Peyer's patch (tissue), 4 donors: ENCODE measurements around the gene CHSY3.

Experiments used
- CTCF ChIP-seq, 6 experiments: fragments of 450-650 bp in 4 of 6; fragments of 200-600 bp in 2 of 6; sonication (generic) in 1 of 6; IDR thresholded peaks; one replicate each; pipeline ENCODE4 v1.5.1; 2017 to 2019; ENCODE audit warnings: antibody characterized with exemption in 6 of 6, mild to moderate bottlenecking in 3 of 6, moderate library complexity in 1 of 6
- POLR2A ChIP-seq, 2 donors: fragments of 450-650 bp; IDR thresholded peaks; one replicate each; pipeline ENCODE4 v1.5.1; 2017; ENCODE audit warnings: antibody characterized with exemption in 2 of 2, mild to moderate bottlenecking in 2 of 2, moderate library complexity in 2 of 2

- no peak for TF ChIP-seq CTCF (IDR thresholded peaks at IDR 0.05)
- no peak for TF ChIP-seq POLR2A (IDR thresholded peaks at IDR 0.05)
Observed at GRCh38 chr5:129921204-129921603, 16.9 kb downstream of the CHSY3 start.
